ENCODE data around the gene PLEKHG7. TPM values are rescaled to one million over a fixed set of nuclear protein-coding genes. Genes with fewer than 3 reads are reported as not detected.

PLEKHG7 gene
- total and polyA plus RNA-seq, 2 experiments from 2014 or later = not detected

DNA sequence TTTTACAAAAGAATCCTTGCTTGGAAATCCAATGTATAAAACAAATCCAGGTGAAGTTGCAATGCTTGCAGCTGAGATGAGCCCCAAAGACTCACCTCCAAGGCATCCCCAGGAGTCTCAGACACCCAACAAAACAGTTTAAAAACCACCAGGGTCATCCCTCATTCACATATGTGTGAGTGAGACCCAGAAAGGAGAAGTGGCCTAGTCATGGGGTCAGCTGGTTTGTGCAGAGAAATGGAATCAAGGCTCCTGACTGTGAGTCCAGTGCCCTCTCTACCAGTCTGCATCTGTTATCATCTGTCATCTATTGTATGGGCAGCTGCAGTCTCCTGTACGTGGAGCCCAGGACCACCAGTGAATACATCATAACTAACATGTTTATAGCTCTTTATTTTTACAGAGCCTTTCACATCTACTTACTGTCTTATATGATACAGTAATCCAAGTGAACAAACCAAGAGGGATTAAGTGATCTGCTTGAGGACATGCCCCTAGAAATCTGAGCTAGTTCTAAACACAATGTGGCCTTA, 27.1 kb downstream of the PLEKHG7 start (continued):
- TF ChIP-seq, protein P1, sequence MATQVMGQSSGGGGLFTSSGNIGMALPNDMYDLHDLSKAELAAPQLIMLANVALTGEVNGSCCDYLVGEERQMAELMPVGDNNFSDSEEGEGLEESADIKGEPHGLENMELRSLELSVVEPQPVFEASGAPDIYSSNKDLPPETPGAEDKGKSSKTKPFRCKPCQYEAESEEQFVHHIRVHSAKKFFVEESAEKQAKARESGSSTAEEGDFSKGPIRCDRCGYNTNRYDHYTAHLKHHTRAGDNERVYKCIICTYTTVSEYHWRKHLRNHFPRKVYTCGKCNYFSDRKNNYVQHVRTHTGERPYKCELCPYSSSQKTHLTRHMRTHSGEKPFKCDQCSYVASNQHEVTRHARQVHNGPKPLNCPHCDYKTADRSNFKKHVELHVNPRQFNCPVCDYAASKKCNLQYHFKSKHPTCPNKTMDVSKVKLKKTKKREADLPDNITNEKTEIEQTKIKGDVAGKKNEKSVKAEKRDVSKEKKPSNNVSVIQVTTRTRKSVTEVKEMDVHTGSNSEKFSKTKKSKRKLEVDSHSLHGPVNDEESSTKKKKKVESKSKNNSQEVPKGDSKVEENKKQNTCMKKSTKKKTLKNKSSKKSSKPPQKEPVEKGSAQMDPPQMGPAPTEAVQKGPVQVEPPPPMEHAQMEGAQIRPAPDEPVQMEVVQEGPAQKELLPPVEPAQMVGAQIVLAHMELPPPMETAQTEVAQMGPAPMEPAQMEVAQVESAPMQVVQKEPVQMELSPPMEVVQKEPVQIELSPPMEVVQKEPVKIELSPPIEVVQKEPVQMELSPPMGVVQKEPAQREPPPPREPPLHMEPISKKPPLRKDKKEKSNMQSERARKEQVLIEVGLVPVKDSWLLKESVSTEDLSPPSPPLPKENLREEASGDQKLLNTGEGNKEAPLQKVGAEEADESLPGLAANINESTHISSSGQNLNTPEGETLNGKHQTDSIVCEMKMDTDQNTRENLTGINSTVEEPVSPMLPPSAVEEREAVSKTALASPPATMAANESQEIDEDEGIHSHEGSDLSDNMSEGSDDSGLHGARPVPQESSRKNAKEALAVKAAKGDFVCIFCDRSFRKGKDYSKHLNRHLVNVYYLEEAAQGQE (IDR thresholded peaks at IDR 0.05; ENCODE audit: unreplicated experiment) = no peak
- TF ChIP-seq CREB1 (CRISPR knock-in tag; IDR thresholded peaks at IDR 0.05; ENCODE audit: low read depth) (no peak), STAT1 (IDR thresholded peaks at IDR 0.05; ENCODE audit: unreplicated experiment) (no peak)
- TF ChIP-seq, protein P2, sequence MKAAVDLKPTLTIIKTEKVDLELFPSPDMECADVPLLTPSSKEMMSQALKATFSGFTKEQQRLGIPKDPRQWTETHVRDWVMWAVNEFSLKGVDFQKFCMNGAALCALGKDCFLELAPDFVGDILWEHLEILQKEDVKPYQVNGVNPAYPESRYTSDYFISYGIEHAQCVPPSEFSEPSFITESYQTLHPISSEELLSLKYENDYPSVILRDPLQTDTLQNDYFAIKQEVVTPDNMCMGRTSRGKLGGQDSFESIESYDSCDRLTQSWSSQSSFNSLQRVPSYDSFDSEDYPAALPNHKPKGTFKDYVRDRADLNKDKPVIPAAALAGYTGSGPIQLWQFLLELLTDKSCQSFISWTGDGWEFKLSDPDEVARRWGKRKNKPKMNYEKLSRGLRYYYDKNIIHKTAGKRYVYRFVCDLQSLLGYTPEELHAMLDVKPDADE (IDR thresholded peaks at IDR 0.05) = no peak
- TF ChIP-seq, protein P3, sequence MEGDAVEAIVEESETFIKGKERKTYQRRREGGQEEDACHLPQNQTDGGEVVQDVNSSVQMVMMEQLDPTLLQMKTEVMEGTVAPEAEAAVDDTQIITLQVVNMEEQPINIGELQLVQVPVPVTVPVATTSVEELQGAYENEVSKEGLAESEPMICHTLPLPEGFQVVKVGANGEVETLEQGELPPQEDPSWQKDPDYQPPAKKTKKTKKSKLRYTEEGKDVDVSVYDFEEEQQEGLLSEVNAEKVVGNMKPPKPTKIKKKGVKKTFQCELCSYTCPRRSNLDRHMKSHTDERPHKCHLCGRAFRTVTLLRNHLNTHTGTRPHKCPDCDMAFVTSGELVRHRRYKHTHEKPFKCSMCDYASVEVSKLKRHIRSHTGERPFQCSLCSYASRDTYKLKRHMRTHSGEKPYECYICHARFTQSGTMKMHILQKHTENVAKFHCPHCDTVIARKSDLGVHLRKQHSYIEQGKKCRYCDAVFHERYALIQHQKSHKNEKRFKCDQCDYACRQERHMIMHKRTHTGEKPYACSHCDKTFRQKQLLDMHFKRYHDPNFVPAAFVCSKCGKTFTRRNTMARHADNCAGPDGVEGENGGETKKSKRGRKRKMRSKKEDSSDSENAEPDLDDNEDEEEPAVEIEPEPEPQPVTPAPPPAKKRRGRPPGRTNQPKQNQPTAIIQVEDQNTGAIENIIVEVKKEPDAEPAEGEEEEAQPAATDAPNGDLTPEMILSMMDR (conservative IDR thresholded peaks at IDR 0.05; ENCODE audit: low read depth in 2 of 2) = no peak

DNA sequence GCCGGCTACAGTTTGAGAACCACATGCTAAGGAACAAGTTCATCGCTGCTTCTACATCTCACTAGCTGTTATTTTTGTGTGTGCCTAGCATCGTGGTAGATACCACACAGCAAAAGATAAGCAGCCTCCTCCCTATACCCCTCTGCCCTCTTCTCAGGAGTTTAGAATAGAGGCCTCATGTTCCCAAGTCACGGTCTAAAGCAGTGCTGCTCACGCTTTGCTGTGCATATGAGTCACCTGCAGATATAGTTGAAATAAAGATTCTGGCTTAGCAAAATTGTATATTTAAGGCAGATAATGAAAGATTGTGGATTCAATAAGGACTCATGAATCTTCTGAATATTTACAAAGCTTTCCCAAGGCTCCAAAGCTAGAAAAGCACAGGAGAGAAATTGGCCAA, 28.0 kb downstream of the PLEKHG7 start:
- Histone ChIP-seq H3K4me3 (no peak overlapping the region), H2AFZ (no peak overlapping the region), H3K79me2 (replicated peaks; ENCODE audit: insufficient read depth) (no peaks in the 10 kb centered on the region), H4K20me1 (replicated peaks; ENCODE audit: insufficient read depth) (no peaks in the 10 kb centered on the region), H3K4me2 (no peak overlapping the region), H3K27me3 (ENCODE audit: insufficient read depth) (no peaks in the 10 kb centered on the region), H3K27ac (ENCODE audit: low read depth) (no peak overlapping the region), H3K36me3 (ENCODE audit: insufficient read depth) (no peaks in the 10 kb centered on the region), H3F3A (replicated peaks; ENCODE audit: low read depth) (no peaks in the 10 kb centered on the region), H3K4me1 (ENCODE audit: insufficient read depth) (no peaks in the 10 kb centered on the region), H3K9me2 (ENCODE audit: insufficient read depth) (peaks cover 6% of the 10 kb centered on the region; the same call in 1 of the 2 replicates)
- TF ChIP-seq ZNF114 (CRISPR knock-in tag; IDR thresholded peaks at IDR 0.05) = no peak
- ATAC-seq (no peak), DNase-seq (ENCODE audit: low spot score) (no peak)
- Mint-ChIP-seq H3K36me3 (ENCODE audit: low read depth) (no peaks in the 10 kb centered on the region), H3K27me3 (ENCODE audit: insufficient read depth, low read depth, poor library complexity) (no peaks in the 10 kb centered on the region), H3K27ac (no peak overlapping the region), H3K9me3 (no peaks in the 10 kb centered on the region), H3K4me1 (no peaks in the 10 kb centered on the region), H3K4me3 (no peak overlapping the region)

DNA sequence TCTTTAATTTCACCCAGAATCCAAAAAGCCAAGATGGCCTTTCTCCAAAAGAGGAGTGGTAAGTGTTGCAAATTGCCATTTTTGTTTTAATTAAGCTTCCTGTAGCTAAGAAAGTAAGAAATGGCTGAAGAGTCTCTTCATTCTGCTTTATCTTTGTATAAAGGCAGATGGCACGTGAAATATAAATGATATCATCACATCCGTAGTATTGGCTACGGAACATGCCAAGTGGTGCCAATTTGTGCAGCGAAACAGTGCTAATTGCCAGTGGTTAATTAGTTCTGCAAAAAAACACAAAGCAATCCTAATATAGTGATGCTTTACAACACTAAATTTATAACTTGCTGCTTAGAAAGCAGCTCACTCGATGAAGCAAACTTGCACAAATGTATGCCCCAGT, 29.4 kb downstream of the PLEKHG7 start:
- Mint-ChIP-seq H3K9me3 (no peaks in the 10 kb centered on the region), H3K27ac (no peak overlapping the region), H3K4me1 (peaks cover 5% of the 10 kb centered on the region), H3K4me3 (no peak overlapping the region), H3K27me3 (ENCODE audit: insufficient read depth, low read depth, poor library complexity) (no peaks in the 10 kb centered on the region), H3K36me3 (ENCODE audit: low read depth) (no peaks in the 10 kb centered on the region)
- H2AFZ ChIP-seq = no peak overlapping the region
- no peak overlapping the region for H3K27ac ChIP-seq (ENCODE audit: low read depth)
- peaks cover 6% of the 10 kb centered on the region; the same call in 1 of the 2 replicates for H3K4me1 ChIP-seq (ENCODE audit: insufficient read depth)
- no peaks in the 10 kb centered on the region for H3K36me3 ChIP-seq (ENCODE audit: insufficient read depth)
- ATAC-seq (no peak), DNase-seq (ENCODE audit: low spot score) (no peak)
- no peak overlapping the region for H3K4me2 ChIP-seq
- H4K20me1 ChIP-seq (replicated peaks; ENCODE audit: insufficient read depth) = no peaks in the 10 kb centered on the region
- no peaks in the 10 kb centered on the region for H3F3A ChIP-seq (replicated peaks; ENCODE audit: low read depth)
- no peak overlapping the region for H3K4me3 ChIP-seq
- H3K27me3 ChIP-seq (ENCODE audit: insufficient read depth) = no peaks in the 10 kb centered on the region
- no peaks in the 10 kb centered on the region for H3K79me2 ChIP-seq (replicated peaks; ENCODE audit: insufficient read depth)
- 0 out of 2 replicates have a peak, but pooled peaks cover 6% of the 10 kb centered on the region for H3K9me2 ChIP-seq (ENCODE audit: insufficient read depth)
- TF ChIP-seq, protein P2 (IDR thresholded peaks at IDR 0.05) = no peak
- TF ChIP-seq CREB1 (CRISPR knock-in tag; IDR thresholded peaks at IDR 0.05; ENCODE audit: low read depth) (no peak), ZNF114 (CRISPR knock-in tag; IDR thresholded peaks at IDR 0.05) (no peak), ZNF331 (CRISPR knock-in tag; IDR thresholded peaks at IDR 0.05; ENCODE audit: low read depth) (no peak)
- TF ChIP-seq, protein P1 (IDR thresholded peaks at IDR 0.05; ENCODE audit: unreplicated experiment) = no peak
- TF ChIP-seq, protein P3 (conservative IDR thresholded peaks at IDR 0.05; ENCODE audit: low read depth in 2 of 2) = no peak
